Neural progenitor cell (in vitro differentiated cells): ENCODE data around the gene FRS2. TPM values are rescaled to one million over a fixed set of nuclear protein-coding genes. Genes with fewer than 3 reads are reported as not detected.

Source experiments
- DNase-seq: peaks from one replicate; pipeline ENCODE4 v3.0.0-alpha.2; 2016; ENCODE audit warnings: low spot score
- H2AFZ ChIP-seq: fragments of 200-600 bp; sonication (generic); replicated peaks from 2 replicates; pipeline ENCODE4 v1.6.1; 2016; ENCODE audit warnings: antibody characterized with exemption
- H3F3A ChIP-seq: fragments of 200-600 bp; sonication (generic); 2 replicates; pipeline ENCODE4 v1.6.1; 2016; ENCODE audit warnings: antibody characterized with exemption, low read depth
- H3K27ac ChIP-seq: fragments of 200-600 bp; sonication (generic); 2 replicates; pipeline ENCODE4 v1.5.1; 2016; ENCODE audit warnings: mild to moderate bottlenecking
- H3K27me3 ChIP-seq: fragments of 200-600 bp; sonication (generic); 2 replicates; pipeline ENCODE4 v1.6.1; 2016; ENCODE audit warnings: mild to moderate bottlenecking, moderate library complexity
- H3K36me3 ChIP-seq: fragments of 200-600 bp; sonication (generic); 2 replicates; pipeline ENCODE4 v1.5.1; 2016
- H3K4me1 ChIP-seq: fragments of 200-600 bp; sonication (generic); 2 replicates; pipeline ENCODE4 v1.6.1; 2016; ENCODE audit warnings: mixed run types
- H3K4me2 ChIP-seq: fragments of 200-600 bp; sonication (generic); 2 replicates; pipeline ENCODE4 v1.6.1; 2016
- H3K4me3 ChIP-seq: fragments of 200-600 bp; sonication (generic); 2 replicates; pipeline ENCODE4 v1.5.1; 2016
- H3K79me2 ChIP-seq: fragments of 200-600 bp; sonication (generic); 2 replicates; pipeline ENCODE4 v1.6.1; 2016; ENCODE audit warnings: low read depth
- H3K9ac ChIP-seq: fragments of 200-600 bp; sonication (generic); 2 replicates; pipeline ENCODE4 v1.6.1; 2016
- H3K9me3 ChIP-seq: fragments of 200-600 bp; sonication (generic); 2 replicates; pipeline ENCODE4 v1.5.1; 2016; ENCODE audit warnings: low read depth
- H4K20me1 ChIP-seq: fragments of 200-600 bp; sonication (generic); 2 replicates; pipeline ENCODE4 v1.6.1; 2016; ENCODE audit warnings: low read depth
- H3K27ac Mint-ChIP-seq: 3 replicates; pipeline ENCODE4 v1.8.0; 2021; ENCODE audit warnings: mixed read lengths
- H3K27me3 Mint-ChIP-seq: 2 replicates; pipeline ENCODE4 v1.8.0; 2022; ENCODE audit warnings: low read depth, mild to moderate bottlenecking, inconsistent platforms, moderate library complexity, mixed read lengths; ENCODE audit not compliant: insufficient read depth
- H3K36me3 Mint-ChIP-seq: 3 replicates; pipeline ENCODE4 v1.8.0; 2021; ENCODE audit warnings: mixed read lengths
- H3K4me1 Mint-ChIP-seq: 3 replicates; pipeline ENCODE4 v1.8.0; 2021; ENCODE audit warnings: mixed read lengths
- H3K4me3 Mint-ChIP-seq: 3 replicates; pipeline ENCODE4 v1.8.0; 2021; ENCODE audit warnings: mild to moderate bottlenecking, moderate library complexity, mixed read lengths
- H3K9me3 Mint-ChIP-seq: 3 replicates; pipeline ENCODE4 v1.8.0; 2020; ENCODE audit warnings: mixed read lengths
- CTCF ChIP-seq: fragments of 200-600 bp; sonication (generic); IDR thresholded peaks from 2 replicates; pipeline ENCODE4 v1.5.1; 2017; ENCODE audit warnings: antibody characterized with exemption, mild to moderate bottlenecking
- EZH2 ChIP-seq: fragments of 200-600 bp; sonication (generic); IDR thresholded peaks from 2 replicates; pipeline ENCODE4 v1.6.1; 2017; ENCODE audit warnings: antibody characterized with exemption, mild to moderate bottlenecking, moderate library complexity
- EZH2phosphoT487 ChIP-seq: fragments of 200-600 bp; sonication (generic); IDR thresholded peaks from 2 replicates; pipeline ENCODE4 v1.6.1; 2017; ENCODE audit warnings: antibody characterized with exemption
- total RNA-seq: library from RNA; depleted of rRNA; stranded (reverse); fragments of >200 nt; gene quantifications from 2 replicates; pipeline ENCODE4 v1.2.3, GENCODE V29; 2015; ENCODE audit warnings: low replicate concordance

FRS2 gene
- total RNA-seq, 1 donor from 2014 or later = 128 TPM

GRCh38 chr12:69524331-69524630 lies 54.1 kb downstream of the FRS2 start:
- H3K36me3 ChIP-seq = no peaks in the 10 kb centered on the region
- Mint-ChIP-seq H3K4me1 (no peaks in the 10 kb centered on the region), H3K27ac (no peak overlapping the region), H3K36me3 (peaks cover 39% of the 10 kb centered on the region), H3K27me3 (no peaks in the 10 kb centered on the region), H3K9me3 (peaks cover 62% of the 10 kb centered on the region), H3K4me3 (no peak overlapping the region)
- peaks cover 9% of the 10 kb centered on the region for H4K20me1 ChIP-seq
- TF ChIP-seq CTCF (no peak), EZH2phosphoT487 (no peak), EZH2 (no peak)
- no peaks in the 10 kb centered on the region for H3F3A ChIP-seq
- no peak overlapping the region for H3K27ac ChIP-seq
- no peak overlapping the region for H2AFZ ChIP-seq
- H3K9me3 ChIP-seq = peaks cover 16% of the 10 kb centered on the region
- no peak overlapping the region for H3K4me2 ChIP-seq
- no peak overlapping the region for H3K9ac ChIP-seq
- no peaks in the 10 kb centered on the region for H3K4me1 ChIP-seq
- H3K27me3 ChIP-seq = no peaks in the 10 kb centered on the region
- no peak overlapping the region for H3K4me3 ChIP-seq
- H3K79me2 ChIP-seq = peaks cover 100% of the 10 kb centered on the region
- no peak for DNase-seq

GRCh38 chr12:69524755-69525469 lies 54.7 kb downstream of the FRS2 start:
- Histone ChIP-seq H3K4me2 (no peak overlapping the region), H3K27me3 (no peaks in the 10 kb centered on the region), H2AFZ (no peak overlapping the region), H4K20me1 (peaks cover 9% of the 10 kb centered on the region), H3F3A (no peaks in the 10 kb centered on the region), H3K36me3 (no peaks in the 10 kb centered on the region), H3K9ac (no peak overlapping the region), H3K9me3 (peaks cover 16% of the 10 kb centered on the region), H3K4me1 (no peaks in the 10 kb centered on the region), H3K27ac (no peak overlapping the region), H3K4me3 (no peak overlapping the region), H3K79me2 (peaks cover 100% of the 10 kb centered on the region)
- Mint-ChIP-seq H3K27ac (no peak overlapping the region), H3K27me3 (no peaks in the 10 kb centered on the region), H3K9me3 (peaks cover 56% of the 10 kb centered on the region), H3K36me3 (peaks cover 39% of the 10 kb centered on the region), H3K4me3 (no peak overlapping the region), H3K4me1 (no peaks in the 10 kb centered on the region)
- DNase-seq = no peak
- TF ChIP-seq EZH2 (no peak), CTCF (no peak), EZH2phosphoT487 (no peak)

GRCh38 chr12:69527506-69528272 lies 57.5 kb downstream of the FRS2 start:
- H3K4me2 ChIP-seq = no peak overlapping the region
- H2AFZ ChIP-seq = no peak overlapping the region
- H3K4me3 Mint-ChIP-seq = no peak overlapping the region
- no peak overlapping the region for H3K27ac Mint-ChIP-seq
- peaks cover 9% of the 10 kb centered on the region for H4K20me1 ChIP-seq
- no peaks in the 10 kb centered on the region for H3K27me3 Mint-ChIP-seq
- no peak overlapping the region for H3K4me3 ChIP-seq
- peaks cover 26% of the 10 kb centered on the region for H3K36me3 Mint-ChIP-seq
- DNase-seq = no peak
- H3K9me3 ChIP-seq = peaks cover 2% of the 10 kb centered on the region
- peaks cover 32% of the 10 kb centered on the region for H3K9me3 Mint-ChIP-seq
- no peak overlapping the region for H3K9ac ChIP-seq
- H3K79me2 ChIP-seq = peaks cover 95% of the 10 kb centered on the region
- H3F3A ChIP-seq = no peaks in the 10 kb centered on the region
- no peaks in the 10 kb centered on the region for H3K4me1 ChIP-seq
- peaks cover 3% of the 10 kb centered on the region for H3K4me1 Mint-ChIP-seq
- H3K27me3 ChIP-seq = no peaks in the 10 kb centered on the region
- H3K36me3 ChIP-seq = no peaks in the 10 kb centered on the region
- TF ChIP-seq EZH2phosphoT487 (no peak), CTCF (no peak), EZH2 (no peak)
- H3K27ac ChIP-seq = no peak overlapping the region
